Ascending aorta (tissue), 2 donors: Measurements from ENCODE around the gene CDCA4. TPM values are rescaled to one million over a fixed set of nuclear protein-coding genes. Genes with fewer than 3 reads are reported as not detected.

Experiments used
- DNase-seq, 2 donors: peaks; one replicate each; pipeline ENCODE4 v3.0.0-alpha.2; 2019; ENCODE audit warnings: low spot score in 2 of 2
- H3K27ac ChIP-seq, 2 donors: fragments of 200-600 bp; sonication (generic); one replicate each; pipeline ENCODE4 v1.5.1; 2016 to 2017; ENCODE audit warnings: mild to moderate bottlenecking in 1 of 2
- H3K27me3 ChIP-seq: fragments of 200-600 bp; sonication (generic); one replicate; pipeline ENCODE4 v1.5.1; 2017
- H3K36me3 ChIP-seq, 2 donors: fragments of 200-600 bp; sonication (generic); one replicate each; pipeline ENCODE4 v1.5.1; 2016
- H3K4me1 ChIP-seq, 2 donors: fragments of 200-600 bp; sonication (generic); one replicate each; pipeline ENCODE4 v1.5.1; 2016 to 2017; ENCODE audit warnings: mild to moderate bottlenecking in 1 of 2
- H3K4me3 ChIP-seq, 2 donors: fragments of 200-600 bp; sonication (generic); one replicate each; pipeline ENCODE4 v1.5.1; 2016 to 2017; ENCODE audit warnings: mild to moderate bottlenecking in 1 of 2
- H3K9me3 ChIP-seq, 2 donors: fragments of 200-600 bp; sonication (generic); one replicate each; pipeline ENCODE4 v1.5.1; 2016
- intact Hi-C: fragments of 100-400 bp; cut with DNase I; formaldehyde crosslinking; loops from one replicate; pipeline ENCODE4 v1.15.1; 2023
- total RNA-seq: library from RNA; depleted of rRNA; stranded (reverse); fragments of >200 nt; gene quantifications from one replicate; pipeline ENCODE4 v1.1.0, GENCODE V29; 2016
- TF ChIP-seq, protein P1 (sequence below), 3 experiments: fragments of 200-600 bp in 2 of 3; fragments of 450-650 bp in 1 of 3; sonication (generic) in 2 of 3; IDR thresholded peaks; one replicate each; pipeline ENCODE4 v1.5.1; 2016 to 2019; ENCODE audit warnings: antibody characterized with exemption in 3 of 3, mild to moderate bottlenecking in 1 of 3, moderate library complexity in 1 of 3

The CDCA4 gene
- total RNA-seq, 1 donor from 2014 or later = 2.3 TPM

DNA sequence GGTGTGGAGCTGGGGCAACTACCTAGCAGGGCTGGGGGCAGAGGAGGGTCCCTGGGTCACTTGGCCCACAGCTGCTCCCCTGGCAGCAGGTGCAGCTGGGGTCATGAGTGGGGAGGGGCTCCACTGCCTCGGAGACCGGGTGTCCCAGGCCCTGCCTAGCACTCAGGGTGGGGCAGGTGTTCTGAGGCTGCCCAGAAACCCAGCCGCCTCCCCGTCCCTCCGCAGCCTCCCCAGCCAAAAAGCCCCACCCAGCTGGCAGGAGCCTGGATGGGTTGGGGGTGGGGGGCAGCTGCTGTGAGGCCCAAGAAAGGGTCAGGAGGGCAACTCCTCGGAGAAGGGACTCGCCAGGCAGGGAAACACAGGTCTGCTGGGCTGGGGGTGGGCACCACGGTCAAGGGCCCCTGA, 53.9 kb downstream of the CDCA4 start:
- TF ChIP-seq, protein P1, sequence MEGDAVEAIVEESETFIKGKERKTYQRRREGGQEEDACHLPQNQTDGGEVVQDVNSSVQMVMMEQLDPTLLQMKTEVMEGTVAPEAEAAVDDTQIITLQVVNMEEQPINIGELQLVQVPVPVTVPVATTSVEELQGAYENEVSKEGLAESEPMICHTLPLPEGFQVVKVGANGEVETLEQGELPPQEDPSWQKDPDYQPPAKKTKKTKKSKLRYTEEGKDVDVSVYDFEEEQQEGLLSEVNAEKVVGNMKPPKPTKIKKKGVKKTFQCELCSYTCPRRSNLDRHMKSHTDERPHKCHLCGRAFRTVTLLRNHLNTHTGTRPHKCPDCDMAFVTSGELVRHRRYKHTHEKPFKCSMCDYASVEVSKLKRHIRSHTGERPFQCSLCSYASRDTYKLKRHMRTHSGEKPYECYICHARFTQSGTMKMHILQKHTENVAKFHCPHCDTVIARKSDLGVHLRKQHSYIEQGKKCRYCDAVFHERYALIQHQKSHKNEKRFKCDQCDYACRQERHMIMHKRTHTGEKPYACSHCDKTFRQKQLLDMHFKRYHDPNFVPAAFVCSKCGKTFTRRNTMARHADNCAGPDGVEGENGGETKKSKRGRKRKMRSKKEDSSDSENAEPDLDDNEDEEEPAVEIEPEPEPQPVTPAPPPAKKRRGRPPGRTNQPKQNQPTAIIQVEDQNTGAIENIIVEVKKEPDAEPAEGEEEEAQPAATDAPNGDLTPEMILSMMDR (IDR thresholded peaks at IDR 0.05) = no peak
- Histone ChIP-seq H3K27me3 (no peaks in the 10 kb centered on the region), H3K4me3 (peak overlapping the region in 1 of 2 donors; percentile 62), H3K36me3 (no peaks in the 10 kb centered on the region), H3K27ac (peak overlapping the region; percentile 80 to 92), H3K4me1 (peaks cover 15 to 31% of the 10 kb centered on the region in 2 donors), H3K9me3 (no peaks in the 10 kb centered on the region)
- intact Hi-C loops = loop anchor here (2.0 kb wide), 1 partner anchor 32 kb away; no protein-coding TSS in a partner anchor
- DNase-seq = no peak

DNA sequence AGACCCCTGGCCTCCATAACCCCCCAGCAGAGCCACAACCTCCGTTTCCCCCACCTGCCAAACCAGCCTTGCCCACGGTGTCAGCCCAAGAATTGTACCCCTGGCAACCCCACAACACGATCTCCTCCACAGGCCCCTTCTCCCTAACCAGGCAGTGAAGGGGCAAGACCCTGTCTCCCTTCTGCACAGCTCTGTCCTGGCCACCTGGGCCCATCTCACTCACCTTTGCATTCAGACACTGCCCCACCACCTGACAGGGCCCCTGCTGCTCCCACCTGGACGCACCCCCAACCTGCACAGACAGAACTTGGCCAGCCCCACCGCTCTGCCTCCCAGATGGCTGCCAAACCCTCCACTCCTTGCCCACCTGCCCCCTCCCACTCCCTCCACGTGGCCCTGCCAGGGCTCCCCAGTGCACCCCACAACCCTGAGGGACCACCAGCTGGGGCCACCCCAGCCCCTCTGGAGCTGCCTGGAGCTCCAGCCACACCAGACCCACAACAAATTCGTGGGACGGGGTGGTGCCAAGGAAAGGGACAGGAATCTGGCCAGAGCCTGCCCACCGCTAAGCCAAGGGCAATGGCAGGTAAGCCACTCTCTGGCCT, 54.5 kb downstream of the CDCA4 start:
- Histone ChIP-seq H3K4me3 (peak overlapping the region in 1 of 2 donors; percentile 62), H3K27ac (peak overlapping the region; percentile 80 to 92), H3K36me3 (no peaks in the 10 kb centered on the region), H3K27me3 (no peaks in the 10 kb centered on the region), H3K9me3 (no peaks in the 10 kb centered on the region), H3K4me1 (peaks cover 15 to 28% of the 10 kb centered on the region in 2 donors)
- TF ChIP-seq, protein P1 (IDR thresholded peaks at IDR 0.05) = no peak
- intact Hi-C loops = loop anchor here (2.0 kb wide), 1 partner anchor 32 kb away; no protein-coding TSS in a partner anchor
- no peak for DNase-seq

DNA sequence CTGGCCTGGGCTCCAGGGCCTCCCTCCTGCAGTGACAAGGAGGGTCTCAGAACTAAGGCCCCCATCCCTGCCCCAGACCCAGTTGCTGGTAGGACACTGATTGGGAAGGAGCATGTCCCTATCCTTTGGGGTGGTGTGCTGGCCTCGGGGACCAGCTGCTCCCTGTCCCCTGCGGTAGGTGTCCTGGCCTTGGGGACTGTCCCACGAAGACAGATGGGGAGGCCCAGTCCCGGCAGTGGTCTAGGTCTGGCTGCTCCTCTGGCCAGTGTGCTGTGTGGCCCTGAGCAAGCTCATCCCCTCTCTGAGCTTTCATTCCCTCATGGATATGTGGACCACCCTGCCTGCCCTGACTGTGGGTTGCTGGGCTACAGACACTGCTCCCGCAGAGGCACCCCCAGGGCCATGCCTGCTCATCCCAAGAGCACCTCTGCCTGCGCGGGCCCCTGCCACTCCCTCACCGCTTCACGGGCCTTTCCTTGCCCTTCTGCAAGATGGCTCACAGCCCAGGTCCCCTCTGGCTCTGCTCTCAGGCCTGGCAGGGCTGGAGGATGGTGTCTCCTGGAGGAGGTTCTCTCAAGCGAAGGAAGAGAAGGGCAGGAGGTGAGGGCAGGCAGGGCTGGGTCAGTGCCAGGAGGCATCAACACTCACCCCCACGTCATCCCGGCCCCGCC, 55.2 kb downstream of the CDCA4 start:
- H3K4me1 ChIP-seq = peaks cover 15 to 25% of the 10 kb centered on the region in 2 donors
- no peaks in the 10 kb centered on the region for H3K27me3 ChIP-seq
- peak overlapping the region; percentile 80 to 92 for H3K27ac ChIP-seq
- TF ChIP-seq, protein P1 (IDR thresholded peaks at IDR 0.05) = no peak
- no peaks in the 10 kb centered on the region for H3K9me3 ChIP-seq
- no peak for DNase-seq
- H3K36me3 ChIP-seq = no peaks in the 10 kb centered on the region
- intact Hi-C loops = loop anchor here (2.0 kb wide), 1 partner anchor 31 kb away; no protein-coding TSS in a partner anchor
- H3K4me3 ChIP-seq = no peak overlapping the region

DNA sequence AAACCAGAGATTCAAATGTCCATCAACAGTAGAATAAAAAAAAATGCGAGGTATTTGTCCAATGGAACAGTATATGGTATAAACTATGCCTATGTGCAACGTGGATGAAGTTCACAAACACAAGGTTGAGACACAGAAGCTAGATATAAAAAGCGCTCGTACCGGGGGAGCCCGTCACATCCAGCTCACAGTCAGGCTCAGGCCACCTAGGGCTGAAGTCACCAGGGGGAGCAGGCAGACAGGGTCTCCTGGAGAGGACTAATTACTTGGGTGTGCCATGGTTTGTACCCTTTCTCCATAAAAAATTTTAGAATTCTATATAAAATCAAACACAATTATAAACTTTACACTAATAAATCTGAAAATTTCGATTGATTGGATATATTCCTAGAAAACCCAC, 56.3 kb downstream of the CDCA4 start:
- H3K4me1 ChIP-seq = peaks cover 15 to 23% of the 10 kb centered on the region in 2 donors
- TF ChIP-seq, protein P1 (IDR thresholded peaks at IDR 0.05) = no peak

More for the DNA sequence above, 56.3 kb downstream of the CDCA4 start:
- intact Hi-C loops = no loop called here
- H3K36me3 ChIP-seq = no peaks in the 10 kb centered on the region
- no peak overlapping the region for H3K4me3 ChIP-seq
- no peaks in the 10 kb centered on the region for H3K27me3 ChIP-seq
- no peak overlapping the region for H3K27ac ChIP-seq
- no peaks in the 10 kb centered on the region for H3K9me3 ChIP-seq
- DNase-seq = no peak

Other genes starting within 250 kb of the CDCA4 start
- 112 TPM for gene AKT1, start 225.3 kb downstream of the CDCA4 start, total RNA-seq
- gene ZBTB42, start 220.0 kb downstream of the CDCA4 start, total RNA-seq = 23.5 TPM
- gene CEP170B, start 155.8 kb downstream of the CDCA4 start, total RNA-seq = 39.1 TPM
- gene PLD4, start 96.2 kb downstream of the CDCA4 start, total RNA-seq = not detected
- gene AHNAK2, start 42.7 kb downstream of the CDCA4 start, total RNA-seq = 35.5 TPM
- 18.1 TPM for gene CLBA1, start 35.3 kb downstream of the CDCA4 start, total RNA-seq
- gene GPR132, start 44.3 kb upstream of the CDCA4 start, total RNA-seq = not detected
- gene JAG2, start 147.7 kb upstream of the CDCA4 start, total RNA-seq = 35.5 TPM
- 1.5 TPM for gene NUDT14, start 160.2 kb upstream of the CDCA4 start, total RNA-seq
- gene BTBD6, start 227.4 kb upstream of the CDCA4 start, total RNA-seq = 80.1 TPM